Large intestine (tissue), 3 donors: ENCODE results near the gene AGFG2. TPM values are rescaled to one million over a fixed set of nuclear protein-coding genes. Genes with fewer than 3 reads are reported as not detected.
"Not testable (repeated sequence)": the region's sequence is repeated elsewhere in the genome, so short reads cannot be mapped to it uniquely, and the experiment has no call there.

Experiments used
- DNase-seq, 2 donors: peaks; one replicate each; pipeline versions ENCODE4 v3.0.0 to v3.0.0-alpha.2; 2013
- H3K27ac ChIP-seq: one replicate; pipeline ENCODE4 v1.5.1; 2013; ENCODE audit warnings: low read length
- H3K27me3 ChIP-seq: 2 replicates; pipeline ENCODE4 v1.6.1; 2013; ENCODE audit warnings: low read length; ENCODE audit not compliant: control insufficient read depth, insufficient read depth
- H3K36me3 ChIP-seq: 2 replicates; pipeline ENCODE4 v1.6.1; 2013; ENCODE audit warnings: low read length; ENCODE audit not compliant: control insufficient read depth, insufficient read depth
- H3K4me1 ChIP-seq: one replicate; pipeline ENCODE4 v1.6.1; 2013; ENCODE audit warnings: low read length; ENCODE audit not compliant: control insufficient read depth, insufficient read depth
- H3K4me3 ChIP-seq: one replicate; pipeline ENCODE4 v1.5.1; 2013; ENCODE audit warnings: low read length
- H3K9me3 ChIP-seq: one replicate; pipeline ENCODE4 v1.6.1; 2013; ENCODE audit warnings: mild to moderate bottlenecking, low read depth, low read length, moderate library complexity; ENCODE audit not compliant: control insufficient read depth
- WGBS: methylation state at CpG from one replicate; pipeline ENCODE4 v1.1.5; 2013; ENCODE audit warnings: low lambda C conversion rate; ENCODE audit not compliant: insufficient coverage; 5-methylcytosine and 5-hydroxymethylcytosine counted together
- polyA plus RNA-seq: library from polyadenylated mRNA; unstranded; fragments of 120-200 nt; gene quantifications from one replicate; pipeline ENCODE4 v1.2.1, GENCODE V29; 2013

The AGFG2 gene
- polyA plus RNA-seq, 1 donor, result 18.6 TPM

DNA sequence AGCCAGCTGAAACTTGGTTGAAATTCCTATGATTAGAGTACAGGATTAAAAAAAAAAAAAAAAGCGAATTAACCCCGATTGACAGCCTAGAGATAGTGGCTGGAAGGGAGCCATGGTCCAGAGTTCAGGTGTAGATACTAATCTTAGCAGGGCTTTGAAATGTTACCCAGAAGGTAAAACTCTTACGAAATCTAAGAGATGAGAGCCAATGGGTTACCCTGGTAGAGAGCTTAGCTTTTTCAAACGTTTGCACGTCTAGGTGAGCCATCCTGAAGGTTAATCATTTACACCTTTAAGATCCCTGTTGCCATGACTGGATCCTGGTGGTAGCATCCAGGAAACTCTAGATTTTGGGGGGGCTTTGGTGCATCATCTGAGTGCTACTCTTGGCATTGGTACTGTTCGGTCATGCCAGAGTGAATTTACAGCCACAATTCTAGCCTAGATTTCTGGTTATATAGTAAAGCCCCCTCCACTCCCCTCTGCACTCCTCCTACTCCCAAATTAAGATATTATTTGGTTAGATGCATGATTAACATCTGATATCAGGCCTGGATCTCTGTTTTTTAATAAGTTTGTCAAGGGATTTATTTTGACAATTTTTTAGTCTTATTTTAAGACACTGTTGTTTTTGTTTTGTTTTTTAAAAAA is 1.2 kb downstream of the AGFG2 start:
- Histone ChIP-seq H3K27ac (peak overlapping the region; percentile 38), H3K36me3 (no peaks in the 10 kb centered on the region)
- no CpG with 5 or more reads among the region's 6 CpGs for WGBS

DNA sequence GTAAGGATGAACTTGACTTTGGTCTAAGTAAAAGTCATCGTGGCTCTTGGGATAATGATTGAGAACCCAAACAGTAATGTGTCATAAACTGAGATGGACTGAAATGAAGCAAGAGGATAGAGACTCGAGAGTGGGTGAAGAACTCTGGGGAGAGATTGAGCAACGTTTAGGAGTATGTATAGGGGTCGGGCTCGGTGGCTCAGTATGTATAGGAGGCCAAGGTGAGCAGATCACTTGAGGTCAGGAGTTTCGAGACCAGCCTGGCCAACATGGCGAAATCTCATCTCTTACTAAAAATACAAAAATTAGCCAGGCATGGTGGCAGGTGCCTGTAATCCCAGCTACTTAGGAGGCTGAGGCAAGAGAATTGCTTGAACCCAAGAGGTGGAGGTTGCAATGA is 2.3 kb downstream of the AGFG2 start:
- H3K27ac ChIP-seq, H3K27me3 ChIP-seq, H3K36me3 ChIP-seq, H3K9me3 ChIP-seq, H3K4me3 ChIP-seq, DNase-seq: not testable (repeated sequence)
- no CpG with 5 or more reads among the region's 7 CpGs for WGBS
- H3K4me1 ChIP-seq, result peaks cover 34% of the 10 kb centered on the region

More for the DNA sequence above, 1.2 kb downstream of the AGFG2 start:
- Histone ChIP-seq H3K4me3 (peak overlapping the region; percentile 50), H3K27me3 (no peaks in the 10 kb centered on the region), H3K4me1 (peaks cover 23% of the 10 kb centered on the region), H3K9me3 (no peaks in the 10 kb centered on the region)
- peak; percentile 87 to 93 for DNase-seq

DNA sequence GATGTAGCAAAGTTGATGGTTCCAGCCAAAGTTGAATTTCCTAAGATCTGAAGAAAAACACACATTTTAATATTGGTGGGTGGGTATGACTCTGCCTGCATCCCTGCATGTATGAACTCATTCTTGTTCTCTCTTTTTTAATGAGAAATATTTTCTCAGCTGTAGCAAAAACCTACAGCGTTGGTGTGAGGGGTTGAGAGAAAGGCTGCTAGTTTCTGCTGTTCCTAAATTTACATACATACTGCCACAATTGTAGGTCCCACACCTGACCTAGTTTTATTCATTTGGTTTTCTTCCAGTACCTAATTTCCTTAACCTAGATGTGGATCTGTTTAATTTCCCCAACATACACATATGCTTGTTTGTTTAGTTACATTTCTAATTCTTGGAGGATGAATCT is 4.6 kb downstream of the AGFG2 start:
- 83% methylated on average over 1 of the region's 1 CpG for WGBS
- no peaks in the 10 kb centered on the region for H3K27me3 ChIP-seq
- H3K9me3 ChIP-seq, result no peaks in the 10 kb centered on the region
- H3K4me1 ChIP-seq, result peaks cover 47% of the 10 kb centered on the region
- H3K36me3 ChIP-seq, result no peaks in the 10 kb centered on the region
- no peak overlapping the region for H3K4me3 ChIP-seq
- no peak overlapping the region for H3K27ac ChIP-seq
- DNase-seq, result no peak

DNA sequence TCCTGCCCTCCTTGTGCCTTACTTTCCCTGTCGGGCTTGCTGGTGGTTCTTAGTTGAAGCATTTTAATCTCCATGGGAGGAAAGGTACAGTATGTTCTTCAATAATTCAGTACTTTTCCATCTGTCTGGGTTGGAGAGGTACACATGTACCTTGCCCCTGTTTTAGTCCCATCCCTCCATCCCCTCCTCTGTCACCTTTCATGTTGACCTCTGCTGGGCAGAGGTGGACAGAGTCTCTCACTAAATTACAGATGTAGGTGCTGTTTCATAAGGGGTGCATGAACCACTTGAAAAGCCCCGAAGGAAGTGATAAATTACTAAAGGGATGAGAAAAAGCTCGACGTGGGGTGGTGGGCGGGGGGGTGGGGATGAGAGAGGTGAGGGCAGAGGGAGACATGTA is 5.4 kb downstream of the AGFG2 start:
- H3K9me3 ChIP-seq, result no peaks in the 10 kb centered on the region
- no peak overlapping the region for H3K4me3 ChIP-seq
- H3K4me1 ChIP-seq, result peaks cover 47% of the 10 kb centered on the region
- H3K36me3 ChIP-seq, result peaks cover 6% of the 10 kb centered on the region
- no peak overlapping the region for H3K27ac ChIP-seq
- no peaks in the 10 kb centered on the region for H3K27me3 ChIP-seq
- WGBS, result 57% methylated on average over 1 of the region's 5 CpGs
- no peak for DNase-seq

DNA sequence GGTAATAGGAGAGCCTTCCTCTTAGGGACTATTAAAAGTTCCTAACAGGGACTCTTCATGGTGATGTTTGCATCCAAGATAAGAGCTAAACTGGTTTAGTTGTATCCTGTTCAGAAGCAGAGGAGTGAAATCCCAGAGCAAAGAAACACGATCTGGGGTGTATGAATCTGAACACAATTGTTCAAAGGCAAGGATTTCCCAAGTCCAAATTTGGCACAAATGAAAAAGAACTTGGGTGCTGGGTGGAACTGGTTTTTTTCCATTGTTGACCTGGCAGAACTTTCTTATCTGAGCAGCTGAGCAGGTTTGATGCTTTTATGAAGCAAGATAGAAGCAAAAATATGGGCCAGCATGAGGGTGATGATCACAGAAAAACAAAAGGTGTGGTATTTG is 6.0 kb downstream of the AGFG2 start:
- no peaks in the 10 kb centered on the region for H3K27me3 ChIP-seq
- DNase-seq, result peak in 1 of 2 donors; percentile 46
- peak overlapping the region; percentile 85 for H3K27ac ChIP-seq
- H3K4me3 ChIP-seq, result no peak overlapping the region
- peaks cover 47% of the 10 kb centered on the region for H3K4me1 ChIP-seq
- no peaks in the 10 kb centered on the region for H3K9me3 ChIP-seq
- peaks cover 9% of the 10 kb centered on the region for H3K36me3 ChIP-seq
- WGBS, result no CpG with 5 or more reads among the region's 1 CpG

DNA sequence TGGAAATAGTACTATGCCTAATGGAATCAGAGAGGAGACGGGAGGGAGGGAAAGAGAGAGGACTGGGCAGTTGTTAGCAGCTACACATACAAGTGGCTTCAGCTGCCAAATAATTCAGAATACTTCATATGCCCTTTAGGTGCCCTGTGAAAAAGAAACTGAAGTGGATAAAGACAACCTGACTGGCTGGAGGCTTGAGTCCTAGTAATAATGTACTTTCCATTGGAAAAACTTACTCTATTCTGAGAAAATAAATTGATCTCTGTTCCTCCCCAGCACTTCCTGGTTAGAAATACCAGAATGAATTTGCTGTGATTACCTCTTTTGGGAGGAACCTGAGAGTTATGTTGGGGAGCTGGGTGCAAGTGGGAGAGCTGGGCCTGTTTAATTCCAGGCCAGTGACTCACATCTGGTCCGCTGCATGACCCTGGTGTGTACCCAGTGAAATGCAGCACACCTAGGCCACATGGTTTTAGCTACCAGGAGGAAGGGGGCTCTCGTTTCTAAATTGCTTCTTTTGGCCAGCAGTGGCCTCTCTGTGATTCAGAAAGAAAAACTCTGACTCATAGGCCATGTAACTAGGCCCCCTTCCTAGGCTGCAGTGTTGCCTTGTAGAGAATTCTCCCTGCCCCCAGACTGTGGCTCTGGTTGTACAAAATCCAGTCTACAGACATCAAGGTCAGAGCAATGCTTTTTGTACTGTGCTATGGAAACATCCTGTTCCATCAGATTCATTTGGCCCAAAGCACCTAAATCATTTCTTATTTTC is 6.5 kb downstream of the AGFG2 start:
- DNase-seq, result peak; percentile 51 to 68
- H3K36me3 ChIP-seq, result peaks cover 13% of the 10 kb centered on the region
- H3K9me3 ChIP-seq, result no peaks in the 10 kb centered on the region
- H3K4me1 ChIP-seq, result peaks cover 43% of the 10 kb centered on the region
- no peak overlapping the region for H3K4me3 ChIP-seq
- no peaks in the 10 kb centered on the region for H3K27me3 ChIP-seq
- WGBS, result 33% methylated on average over 1 of the region's 3 CpGs
- H3K27ac ChIP-seq, result peak overlapping the region; percentile 85

DNA sequence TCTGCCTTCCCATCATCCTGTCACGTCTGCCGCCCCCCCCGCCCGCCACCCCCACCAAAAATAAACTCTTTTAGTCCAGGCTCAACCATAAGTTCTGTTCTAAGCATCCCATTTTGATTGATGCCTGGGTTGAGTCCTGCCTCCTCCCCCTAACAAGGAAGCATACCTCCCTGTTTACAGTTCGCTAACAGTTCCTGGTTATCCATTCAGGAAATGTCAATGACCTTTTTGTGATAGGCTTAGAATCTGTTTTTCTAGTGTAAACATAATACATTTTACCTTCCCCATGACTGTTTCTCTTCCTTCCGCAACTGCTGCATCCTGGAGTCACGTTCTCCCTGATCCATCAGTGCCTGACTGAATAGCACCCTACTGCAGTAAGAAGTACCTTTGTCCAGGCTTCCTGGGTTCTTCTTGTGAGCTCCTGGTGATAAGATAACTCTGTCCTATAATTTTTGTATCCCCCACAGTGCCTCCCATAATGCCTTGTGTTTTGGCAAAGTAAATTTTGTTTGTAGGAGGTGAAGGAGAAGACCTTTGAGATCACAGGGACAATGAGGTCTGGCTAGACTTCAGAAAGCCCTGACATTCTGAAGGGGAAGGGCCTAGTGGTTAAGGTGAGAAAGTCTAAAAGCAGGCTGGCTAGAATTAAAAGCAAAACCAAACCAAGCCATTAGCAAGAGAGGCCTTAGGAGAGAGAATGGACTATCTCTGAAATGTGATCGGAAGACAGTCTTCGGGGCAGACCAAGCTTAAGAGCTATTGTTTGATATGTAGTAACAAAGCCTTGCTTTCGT is 7.3 kb downstream of the AGFG2 start:
- Histone ChIP-seq H3K4me3 (no peak overlapping the region), H3K4me1 (peaks cover 42% of the 10 kb centered on the region)
- WGBS, result 34% methylated on average over 2 of the region's 10 CpGs

DNA sequence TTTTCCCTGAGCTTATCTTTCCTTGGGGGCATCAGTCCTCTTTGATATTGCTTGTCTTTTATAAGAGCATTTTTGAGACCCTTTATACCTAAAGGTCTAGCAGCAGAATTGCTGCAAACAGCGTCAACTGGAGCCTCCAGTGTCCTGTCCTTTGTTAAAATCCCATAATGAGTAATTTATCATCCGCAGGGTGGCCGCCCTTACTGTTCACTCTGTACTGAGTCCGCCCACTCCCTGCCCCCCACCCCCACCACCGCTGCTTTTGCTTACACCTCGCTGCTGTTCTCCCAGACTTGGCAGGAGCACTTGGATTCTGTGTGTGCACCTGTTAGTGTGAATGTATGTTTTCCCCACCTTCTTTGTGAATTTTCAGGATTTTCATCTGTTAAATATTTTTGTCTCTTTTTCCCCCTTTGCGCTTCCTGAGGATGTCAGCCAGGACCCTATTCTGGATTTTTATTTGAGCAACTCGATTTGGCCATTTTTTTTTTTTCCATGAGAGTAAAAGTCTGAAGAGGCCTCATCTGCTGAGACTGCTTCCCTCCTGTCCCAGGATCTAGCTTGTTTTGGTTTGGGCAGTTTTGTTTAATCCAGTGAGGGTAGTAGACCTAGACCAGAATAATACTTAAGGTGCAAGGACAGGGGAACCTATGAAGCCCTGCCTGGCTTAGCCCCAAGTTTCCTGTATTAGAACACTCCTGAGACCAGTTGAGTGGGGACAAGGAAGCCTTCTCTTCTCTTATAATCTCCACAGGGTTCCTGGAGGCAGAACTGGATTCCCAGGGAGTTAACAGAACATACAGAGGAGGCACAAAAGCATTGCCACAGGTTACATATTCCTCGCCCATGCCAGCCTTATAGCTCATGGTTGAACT is 8.2 kb downstream of the AGFG2 start:
- DNase-seq, result peak in 1 of 2 donors; percentile 65
- Histone ChIP-seq H3K4me3 (no peak overlapping the region), H3K36me3 (peaks cover 18% of the 10 kb centered on the region), H3K9me3 (no peaks in the 10 kb centered on the region), H3K4me1 (peaks cover 42% of the 10 kb centered on the region), H3K27ac (peak overlapping the region; percentile 85), H3K27me3 (no peaks in the 10 kb centered on the region)
- 83% methylated on average over 2 of the region's 9 CpGs for WGBS

More for the DNA sequence above, 7.3 kb downstream of the AGFG2 start:
- DNase-seq, result peak; percentile 67 to 88
- Histone ChIP-seq H3K27ac (peak overlapping the region; percentile 85), H3K9me3 (no peaks in the 10 kb centered on the region), H3K27me3 (no peaks in the 10 kb centered on the region), H3K36me3 (peaks cover 15% of the 10 kb centered on the region)

DNA sequence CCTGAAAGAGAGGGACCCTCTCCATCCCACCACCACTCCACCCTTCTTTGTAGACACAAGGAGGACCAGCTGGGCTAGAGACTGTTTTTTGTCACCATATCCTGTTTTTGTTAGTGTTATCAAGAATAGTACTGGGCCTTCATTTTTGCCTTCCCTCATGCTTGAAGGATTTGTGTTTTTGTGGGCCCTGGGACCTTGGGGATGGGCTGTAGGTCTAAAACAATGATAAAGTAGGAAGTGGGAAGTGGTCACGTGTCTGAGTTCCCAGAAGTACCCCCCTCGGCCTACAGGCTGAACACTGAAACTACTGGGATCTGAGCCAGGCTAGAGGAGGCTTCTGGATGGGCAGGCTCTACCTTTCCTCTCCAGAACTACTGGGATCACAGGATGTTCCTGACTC is 8.9 kb downstream of the AGFG2 start:
- DNase-seq, result no peak
- no CpG with 5 or more reads among the region's 2 CpGs for WGBS
- Histone ChIP-seq H3K27me3 (no peaks in the 10 kb centered on the region), H3K4me3 (no peak overlapping the region), H3K27ac (peak overlapping the region; percentile 85), H3K36me3 (peaks cover 24% of the 10 kb centered on the region), H3K4me1 (peaks cover 42% of the 10 kb centered on the region), H3K9me3 (no peaks in the 10 kb centered on the region)
